OCI-LY7 (cell line): ENCODE measurements around the gene CRYAB. TPM values are rescaled to one million over a fixed set of nuclear protein-coding genes. Genes with fewer than 3 reads are reported as not detected.

ENCODE experiments used
- BruUV-seq: library from RNA; stranded (reverse); fragments of 400-500 nt; replicated peaks from 2 replicates; lab custom pipeline; 2021; lab: Mats Ljungman, UMichigan
- CTCF ChIA-PET: fragments of 300-600 bp; sonication (Branson Sonifier 250); formaldehyde crosslinking; loops from one replicate; lab custom pipeline; 2022; ENCODE audit warnings: antibody characterized with exemption; ENCODE audit not compliant: unreplicated experiment; lab: Charles Lee
- POLR2A ChIA-PET: fragments of 300-600 bp; sonication (Branson Sonifier 250); formaldehyde crosslinking; loops from one replicate; lab custom pipeline; 2022; ENCODE audit warnings: antibody characterized with exemption; lab: Charles Lee
- DNase-seq: peaks from one replicate; pipeline ENCODE4 v3.0.0-alpha.2; 2015; ENCODE audit warnings: low spot score
- H2AFZ ChIP-seq: fragments of 200-600 bp; sonication (generic), shearing (Covaris generic); 2 replicates; pipeline ENCODE4 v1.6.1; 2014; ENCODE audit warnings: mild to moderate bottlenecking, antibody characterized with exemption, low read length, moderate library complexity
- H3K27ac ChIP-seq: fragments of 200-600 bp; sonication (generic); 2 replicates; pipeline ENCODE4 v1.5.1; 2014; ENCODE audit warnings: mixed run types, low read depth, mild to moderate bottlenecking, moderate library complexity, low read length, inconsistent platforms; ENCODE audit not compliant: poor library complexity, severe bottlenecking
- H3K36me3 ChIP-seq: fragments of 200-600 bp; sonication (generic); 2 replicates; pipeline ENCODE4 v1.6.1; 2014; ENCODE audit warnings: mild to moderate bottlenecking, antibody characterized with exemption, low read length, moderate library complexity, mixed read lengths; ENCODE audit not compliant: insufficient read depth
- H3K4me1 ChIP-seq: fragments of 200-600 bp; sonication (generic); 2 replicates; pipeline ENCODE4 v1.5.1; 2014; ENCODE audit warnings: mild to moderate bottlenecking, low read length; ENCODE audit not compliant: insufficient read depth, poor library complexity, severe bottlenecking
- H3K4me2 ChIP-seq: fragments of 200-600 bp; sonication (generic); 2 replicates; pipeline ENCODE4 v1.6.1; 2014; ENCODE audit warnings: mild to moderate bottlenecking, low read length
- H3K4me3 ChIP-seq: fragments of 200-600 bp; sonication (generic); 2 replicates; pipeline ENCODE4 v1.5.1; 2014; ENCODE audit warnings: mild to moderate bottlenecking, low read depth, low read length; ENCODE audit not compliant: poor library complexity, severe bottlenecking
- H3K79me2 ChIP-seq: fragments of 200-600 bp; sonication (generic); 2 replicates; pipeline ENCODE4 v1.6.1; 2016; ENCODE audit warnings: low read depth, mild to moderate bottlenecking, low read length, moderate library complexity, mixed read lengths; ENCODE audit not compliant: insufficient read depth
- H3K9me2 ChIP-seq: fragments of 200-600 bp; sonication (generic); 2 replicates; pipeline ENCODE4 v1.6.1; 2016; ENCODE audit warnings: mild to moderate bottlenecking, low read length, mixed read lengths; ENCODE audit not compliant: insufficient read depth
- H3K9me3 ChIP-seq: fragments of 200-600 bp; sonication (generic); 2 replicates; pipeline ENCODE4 v1.6.1; 2014; ENCODE audit warnings: mild to moderate bottlenecking, mixed run types, low read length, mixed read lengths
- H4K20me1 ChIP-seq: fragments of 200-600 bp; sonication (generic); 2 replicates; pipeline ENCODE4 v1.6.1; 2014; ENCODE audit warnings: mild to moderate bottlenecking, antibody characterized with exemption, low read length, moderate library complexity, mixed read lengths; ENCODE audit not compliant: insufficient read depth
- CTCF ChIP-seq: fragments of 200-600 bp; sonication (generic); conservative IDR thresholded peaks from 2 replicates; pipeline ENCODE4 v1.5.1; 2014; ENCODE audit warnings: mild to moderate bottlenecking, antibody characterized with exemption, low read length, moderate library complexity, mixed read lengths
- EZH2phosphoT487 ChIP-seq: fragments of 200-600 bp; sonication (generic); IDR thresholded peaks from 2 replicates; pipeline ENCODE4 v1.6.1; 2018; ENCODE audit warnings: low read depth, borderline replicate concordance, mild to moderate bottlenecking, mixed run types, antibody characterized with exemption, low read length, moderate library complexity, mixed read lengths
- intact Hi-C: fragments of 100-400 bp; cut with micrococcal nuclease; formaldehyde crosslinking; loops from one replicate; pipeline ENCODE4 v1.10.0; 2022; ENCODE audit not compliant: unreplicated experiment
- total RNA-seq, 2 experiments: library from RNA; depleted of rRNA in 1 of 2; stranded (reverse); fragments of >200 nt in 1 of 2; shearing (Covaris generic) in 1 of 2; gene quantifications; 2 replicates each; pipeline ENCODE4 v1.2.3, GENCODE V29; 2014 to 2022

Gene CRYAB
- total RNA-seq, 2 experiments from 2014 or later = not detected

- H3K79me2 ChIP-seq = no peaks in the 10 kb centered on the region
- intact Hi-C loops = no loop called here
- no peak overlapping the region for H3K27ac ChIP-seq
- BruUV-seq = no TSS peak
- no peak overlapping the region for H2AFZ ChIP-seq
- H4K20me1 ChIP-seq = no peaks in the 10 kb centered on the region
- H3K9me2 ChIP-seq = no peaks in the 10 kb centered on the region
- no peak for TF ChIP-seq CTCF
- TF ChIP-seq EZH2phosphoT487 = no peak
- ChIA-PET CTCF (no interaction called here), POLR2A (interaction anchor here (0.7 to 1.9 kb wide), 6 partner anchors 9 to 582 kb away, joined by 3 to 7 read pairs (median 4); no protein-coding TSS in a partner anchor)
- DNase-seq = no peak
- no peak overlapping the region for H3K4me2 ChIP-seq
- H3K4me3 ChIP-seq = no peak overlapping the region
- H3K4me1 ChIP-seq = peaks cover 13% of the 10 kb centered on the region
- H3K36me3 ChIP-seq = no peaks in the 10 kb centered on the region
- 0 out of 2 replicates have a peak, but pooled peaks cover 5% of the 10 kb centered on the region for H3K9me3 ChIP-seq
Observed at GRCh38 chr11:111949519-111950426, 38.2 kb upstream of the CRYAB start.

- TF ChIP-seq CTCF = no peak
- no peak for TF ChIP-seq EZH2phosphoT487
- Histone ChIP-seq H3K4me3 (no peak overlapping the region), H3K36me3 (no peaks in the 10 kb centered on the region), H3K27ac (no peak overlapping the region), H4K20me1 (no peaks in the 10 kb centered on the region), H3K9me2 (no peaks in the 10 kb centered on the region), H3K9me3 (0 out of 2 replicates have a peak, but pooled peaks cover 5% of the 10 kb centered on the region), H3K4me1 (peaks cover 13% of the 10 kb centered on the region), H3K4me2 (0 out of 2 replicates have a peak overlapping the region, but pooled peaks have one; percentile 22), H2AFZ (peak overlapping the region; percentile 17; the same call in 1 of the 2 replicates), H3K79me2 (no peaks in the 10 kb centered on the region)
- POLR2A ChIA-PET = interaction anchor here (0.8 to 2.6 kb wide), 3 partner anchors 12 to 677 kb away, joined by 3 to 10 read pairs (median 7); no protein-coding TSS in a partner anchor
- peak; percentile 13 for DNase-seq
- BruUV-seq = no TSS peak
- intact Hi-C loops = no loop called here
- CTCF ChIA-PET = no interaction called here
Observed at GRCh38 chr11:111947143-111947542, 35.6 kb upstream of the CRYAB start.
